H4 (cell line): ENCODE data around the gene HGF. TPM values are rescaled to one million over a fixed set of nuclear protein-coding genes. Genes with fewer than 3 reads are reported as not detected.
"Not testable (repeated sequence)": the region's sequence is repeated elsewhere in the genome, so short reads cannot be mapped to it uniquely, and the experiment has no call there.

ENCODE experiments used
- DNase-seq: peaks from one replicate; pipeline ENCODE4 v3.0.0-alpha.2; 2015; ENCODE audit warnings: low spot score
- total RNA-seq: library from RNA; depleted of rRNA; stranded (reverse); fragments of >200 nt; shearing (Covaris generic); gene quantifications from 2 replicates; pipeline ENCODE4 v1.2.3, GENCODE V29; 2014

Gene HGF
- total RNA-seq, 1 experiment from 2014 or later: 80.5 TPM

GRCh38 chr7:81776161-81776560 lies 6.3 kb upstream of the HGF start:
- no peak for DNase-seq

GRCh38 chr7:81775560-81775959 lies 5.7 kb upstream of the HGF start:
- no peak for DNase-seq

- DNase-seq: peak; percentile 40
Observed at GRCh38 chr7:81774551-81774950, 4.7 kb upstream of the HGF start.

- DNase-seq: no peak
Observed at GRCh38 chr7:81770728-81771223, 929 bp upstream of the HGF start.

GRCh38 chr7:81768951-81769778 lies 682 bp downstream of the HGF start:
- no peak for DNase-seq

GRCh38 chr7:81767926-81768325 lies 1.9 kb downstream of the HGF start:
- DNase-seq: no peak

- no peak for DNase-seq
Observed at GRCh38 chr7:81761821-81762220, 8.0 kb downstream of the HGF start.

GRCh38 chr7:81761031-81761430 lies 8.8 kb downstream of the HGF start:
- DNase-seq: no peak

- no peak for DNase-seq
Observed at GRCh38 chr7:81754918-81755696, 14.7 kb downstream of the HGF start.

- DNase-seq: no peak
Observed at GRCh38 chr7:81753392-81753791, 16.5 kb downstream of the HGF start.

GRCh38 chr7:81752318-81752714 lies 17.5 kb downstream of the HGF start:
- no peak for DNase-seq

- no peak for DNase-seq
Observed at GRCh38 chr7:81751619-81752317, 18.1 kb downstream of the HGF start.

GRCh38 chr7:81745637-81746036 lies 24.2 kb downstream of the HGF start:
- no peak for DNase-seq

- no peak for DNase-seq
Observed at GRCh38 chr7:81744389-81744788, 25.5 kb downstream of the HGF start.

GRCh38 chr7:81743665-81744064 lies 26.2 kb downstream of the HGF start:
- DNase-seq: no peak

GRCh38 chr7:81743201-81743600 lies 26.6 kb downstream of the HGF start:
- no peak for DNase-seq

- no peak for DNase-seq
Observed at GRCh38 chr7:81740403-81740802, 29.4 kb downstream of the HGF start.

GRCh38 chr7:81736091-81736490 lies 33.8 kb downstream of the HGF start:
- peak; percentile 35 for DNase-seq

- DNase-seq: peak; percentile 95
Observed at GRCh38 chr7:81725812-81726127, 44.1 kb downstream of the HGF start.

GRCh38 chr7:81725003-81725811 lies 44.6 kb downstream of the HGF start:
- peak; percentile 74 for DNase-seq

- DNase-seq: not testable (repeated sequence)
Observed at GRCh38 chr7:81722250-81722649, 47.6 kb downstream of the HGF start.

- no peak for DNase-seq
Observed at GRCh38 chr7:81721437-81721836, 48.4 kb downstream of the HGF start.
